Colon (tissue), 2 donors: ENCODE results near the gene GLCE.
"Not testable (repeated sequence)": the region's sequence is repeated elsewhere in the genome, so short reads cannot be mapped to it uniquely, and the experiment has no call there.

ENCODE experiments used
- FAIRE-seq: peaks from 2 replicates; lab custom pipeline; 2012; peaks lifted over from hg19 to GRCh38; lab: Jason Lieb, UNC
- donor health status: control.
- donor health status: control.

GLCE gene

DNA sequence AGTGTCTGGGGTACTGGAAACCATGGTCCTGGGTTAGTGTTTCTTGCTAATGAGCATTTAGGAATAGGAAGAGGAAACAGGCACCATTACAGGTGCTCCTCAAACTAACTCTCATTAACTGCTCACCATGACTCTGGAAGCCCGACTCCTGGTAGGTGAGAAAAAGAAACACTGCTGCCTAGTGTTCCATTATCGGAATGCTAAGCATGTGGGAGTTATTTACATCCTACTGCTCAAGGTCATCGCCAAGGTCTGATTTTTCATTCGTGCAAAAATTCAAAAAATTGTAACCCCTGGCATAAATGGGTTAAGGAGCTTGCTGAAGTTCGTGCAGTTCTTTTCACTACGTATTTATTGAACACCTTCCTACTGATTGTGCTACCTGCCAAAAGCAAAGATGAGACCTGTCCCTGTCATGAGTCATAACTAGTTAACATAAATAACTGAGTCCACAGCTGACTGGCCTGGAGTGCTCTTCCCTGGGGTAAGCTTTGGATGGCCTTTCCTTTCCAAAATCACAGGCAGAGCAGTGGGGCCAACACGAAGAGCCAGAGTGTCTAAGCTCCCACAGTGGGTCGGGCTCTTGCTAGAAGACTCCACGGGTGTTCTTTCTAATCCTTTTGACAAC is 115.6 kb downstream of the GLCE start:
- no peak for FAIRE-seq

DNA sequence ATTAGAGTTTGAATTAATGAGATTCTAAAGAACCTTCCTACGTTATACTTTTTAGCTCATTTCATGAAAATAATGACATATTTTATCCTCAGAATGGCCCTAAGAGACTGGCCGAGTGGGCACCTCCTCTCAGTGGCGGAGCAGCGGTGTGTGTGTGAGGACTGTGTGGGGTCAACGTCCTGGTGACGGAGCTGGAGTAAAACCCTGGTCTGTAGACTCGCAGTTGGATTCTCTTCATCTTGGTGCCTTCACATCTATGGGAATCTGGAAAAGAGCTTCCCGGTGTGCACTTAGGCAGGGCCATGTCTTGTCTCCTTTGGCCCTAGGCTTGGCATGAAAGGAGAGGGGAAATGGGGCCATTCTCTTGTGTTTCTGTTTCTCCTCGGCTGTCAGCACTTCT is 116.9 kb downstream of the GLCE start:
- FAIRE-seq: no peak

DNA sequence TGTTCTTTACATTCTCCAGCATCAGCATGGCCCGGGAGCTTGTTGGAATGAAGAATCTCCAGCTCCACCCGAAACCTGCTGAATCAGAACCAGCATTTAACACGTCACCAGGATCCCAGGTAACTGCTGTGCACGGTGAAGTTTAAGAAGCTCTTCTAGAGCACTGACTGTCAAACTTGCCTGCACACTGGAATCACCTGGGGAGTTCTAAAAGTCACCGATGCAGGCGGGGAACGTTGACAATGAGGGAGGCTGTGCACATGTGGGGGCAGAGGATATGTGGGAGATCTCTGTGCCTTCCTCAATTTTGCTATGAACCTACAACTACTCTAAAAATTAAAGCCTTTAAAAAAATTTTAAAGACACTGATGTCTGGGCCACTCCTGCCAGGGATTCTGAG is 119.2 kb downstream of the GLCE start:
- no peak for FAIRE-seq

DNA sequence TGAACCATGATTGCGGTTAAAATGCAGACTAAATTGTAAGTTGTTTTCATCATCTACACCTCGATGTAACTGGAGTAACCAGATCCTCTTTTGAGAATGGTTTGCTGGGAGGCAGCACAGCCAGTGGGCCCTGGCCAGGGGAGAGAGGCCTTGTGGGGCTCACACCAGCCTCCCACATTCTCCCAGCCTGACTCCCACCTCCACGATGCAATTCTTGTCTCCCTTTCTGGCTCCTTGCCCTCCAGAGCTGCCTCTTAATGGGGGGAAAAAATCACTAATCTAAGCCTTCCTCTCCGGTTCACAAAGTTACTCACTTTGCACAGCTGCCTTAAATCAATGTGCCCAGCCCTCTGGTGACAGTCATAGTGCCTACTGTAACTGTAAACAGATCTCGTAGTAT is 120.3 kb downstream of the GLCE start:
- FAIRE-seq: no peak

DNA sequence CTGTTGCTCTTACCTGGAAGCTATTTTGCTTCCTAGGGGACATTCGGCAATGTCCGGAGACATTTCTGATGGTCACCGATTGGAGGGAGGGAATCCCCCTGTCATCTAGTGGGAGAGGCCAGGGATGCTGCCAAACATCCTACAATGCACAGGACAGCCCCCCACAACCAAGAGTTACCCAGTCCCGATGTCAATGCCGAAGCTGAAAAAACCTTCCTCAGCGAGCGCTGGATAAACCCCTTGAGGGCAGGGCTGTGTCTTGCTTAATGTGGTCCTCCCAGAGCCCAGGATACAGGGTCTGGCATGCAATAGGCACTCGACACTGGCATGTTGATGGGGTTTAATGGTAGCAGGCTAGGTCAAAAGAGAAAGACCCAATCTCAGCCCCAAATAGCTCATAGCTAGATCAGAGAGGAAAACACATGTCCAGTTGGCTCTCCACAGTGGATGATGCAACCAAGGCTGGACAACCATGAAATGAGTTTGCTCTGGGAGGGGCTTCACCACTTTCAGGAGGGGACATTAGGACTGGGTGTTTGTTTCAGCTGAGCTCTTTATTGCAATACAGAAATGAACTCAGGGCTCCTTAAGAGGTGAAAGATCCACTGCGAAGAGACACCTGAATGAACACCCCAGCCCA is 121.8 kb downstream of the GLCE start:
- FAIRE-seq: no peak

DNA sequence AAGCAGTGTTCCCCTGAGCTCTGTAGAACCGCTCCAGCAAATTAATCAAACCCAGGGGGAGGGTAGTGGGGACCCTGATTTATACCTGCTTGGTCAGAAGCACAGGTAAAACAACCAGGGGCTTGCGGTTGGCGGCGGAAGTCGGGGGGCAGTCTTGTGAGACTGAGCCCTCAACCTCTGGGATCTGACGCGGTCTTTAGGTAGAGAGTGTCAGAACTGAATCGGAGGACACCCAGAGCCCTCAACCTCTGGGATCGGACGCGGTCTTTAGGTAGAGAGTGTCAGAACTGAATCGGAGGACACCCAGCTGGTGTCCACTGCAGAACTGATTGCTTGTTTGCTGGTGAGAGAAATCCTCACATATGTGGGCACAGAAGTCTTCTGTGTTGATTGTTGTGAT is 125.4 kb downstream of the GLCE start:
- no peak for FAIRE-seq

DNA sequence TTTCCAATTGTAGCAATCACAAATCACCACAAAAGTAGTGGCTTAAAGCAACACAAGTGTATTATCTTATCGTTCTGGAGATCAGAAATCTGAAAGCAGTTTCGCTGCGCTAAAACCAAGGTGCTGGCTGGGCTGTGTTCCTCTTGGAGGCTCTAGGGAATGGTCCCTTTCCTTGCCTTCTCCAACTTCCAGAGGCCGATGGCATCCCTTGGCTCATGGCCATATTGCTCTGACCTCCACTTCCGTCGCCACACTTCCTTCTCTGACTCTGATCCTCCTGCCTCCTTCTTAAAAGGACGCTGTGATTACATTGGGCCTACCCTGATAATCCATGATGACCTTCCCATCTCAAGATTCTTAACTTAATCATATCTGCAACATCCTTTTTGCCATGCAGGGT is 127.6 kb downstream of the GLCE start:
- no peak for FAIRE-seq

DNA sequence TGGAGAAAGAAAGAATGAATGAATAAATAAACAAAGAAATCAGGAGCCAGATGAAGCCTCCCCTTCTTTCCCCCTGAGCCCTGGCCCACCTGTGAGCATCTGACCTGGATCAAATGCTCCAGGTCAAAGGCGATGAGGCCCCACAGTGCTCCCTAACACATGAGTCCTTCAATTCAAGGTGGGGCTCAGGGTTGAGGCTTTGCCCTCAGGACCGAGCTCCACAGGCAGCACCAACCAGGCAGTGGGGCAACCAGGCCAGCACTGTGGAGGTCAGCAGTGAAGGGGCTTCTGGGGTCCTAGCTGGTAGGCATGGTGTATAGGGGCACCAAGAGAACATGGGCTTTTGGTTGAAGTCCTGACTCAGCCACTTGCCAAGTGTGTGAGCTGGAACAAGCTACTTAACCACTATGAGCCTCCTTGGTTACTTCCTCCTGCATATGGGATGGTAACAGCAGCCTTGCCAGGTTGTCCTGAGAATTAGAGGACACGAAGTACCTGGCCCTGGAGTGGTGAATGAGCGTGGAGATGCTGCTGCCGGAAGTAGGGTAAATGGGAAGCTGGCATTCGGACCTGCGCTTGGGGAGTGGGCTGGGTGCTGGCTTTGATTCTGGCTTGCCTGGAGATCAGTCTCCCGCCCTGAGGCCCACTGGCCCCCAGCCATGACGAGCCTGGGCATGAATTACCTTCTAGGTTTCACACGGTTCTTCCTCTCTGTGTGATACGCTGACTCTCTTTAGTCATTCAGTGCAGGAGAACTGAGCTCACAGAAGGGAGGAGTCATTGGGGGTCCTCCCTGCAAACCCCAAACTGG is 128.3 kb downstream of the GLCE start:
- no peak for FAIRE-seq

DNA sequence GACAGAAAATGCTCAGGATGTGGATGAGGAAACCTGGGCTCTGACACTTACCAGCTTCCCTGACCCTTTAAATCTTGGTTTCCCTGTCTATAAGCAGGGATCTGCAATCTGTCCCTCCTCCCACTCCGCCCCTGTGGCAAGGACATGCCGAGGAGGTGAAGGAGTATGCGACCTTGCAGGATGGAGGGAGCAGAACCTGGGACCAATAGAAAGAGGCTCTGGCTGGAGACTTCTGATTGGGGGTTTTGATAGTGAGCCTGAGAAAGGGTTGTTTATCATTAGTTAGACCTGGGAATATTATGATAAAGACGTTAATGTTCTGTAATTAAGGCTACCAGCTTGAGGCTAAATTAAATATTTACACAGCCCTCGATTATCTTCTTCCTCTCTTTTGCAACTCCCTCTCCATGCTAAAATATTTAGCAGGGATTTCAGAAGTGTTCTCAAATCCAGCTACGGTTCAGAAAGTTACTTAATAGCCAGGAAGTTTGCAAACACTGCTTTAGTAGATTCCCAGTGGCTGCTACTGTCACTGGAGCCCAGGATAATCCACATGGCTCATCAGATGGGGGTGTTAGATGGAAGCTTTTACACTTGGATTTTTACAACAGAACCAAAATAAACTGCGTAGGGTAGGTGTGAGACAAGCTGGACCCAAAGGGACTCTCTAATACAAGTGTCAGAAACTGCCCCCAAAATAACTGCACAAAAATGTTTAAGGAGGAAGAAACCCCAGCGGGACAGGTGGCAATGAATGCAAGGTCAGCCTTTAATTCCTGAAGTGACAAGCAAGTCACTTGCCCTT is 129.1 kb downstream of the GLCE start:
- no peak for FAIRE-seq

DNA sequence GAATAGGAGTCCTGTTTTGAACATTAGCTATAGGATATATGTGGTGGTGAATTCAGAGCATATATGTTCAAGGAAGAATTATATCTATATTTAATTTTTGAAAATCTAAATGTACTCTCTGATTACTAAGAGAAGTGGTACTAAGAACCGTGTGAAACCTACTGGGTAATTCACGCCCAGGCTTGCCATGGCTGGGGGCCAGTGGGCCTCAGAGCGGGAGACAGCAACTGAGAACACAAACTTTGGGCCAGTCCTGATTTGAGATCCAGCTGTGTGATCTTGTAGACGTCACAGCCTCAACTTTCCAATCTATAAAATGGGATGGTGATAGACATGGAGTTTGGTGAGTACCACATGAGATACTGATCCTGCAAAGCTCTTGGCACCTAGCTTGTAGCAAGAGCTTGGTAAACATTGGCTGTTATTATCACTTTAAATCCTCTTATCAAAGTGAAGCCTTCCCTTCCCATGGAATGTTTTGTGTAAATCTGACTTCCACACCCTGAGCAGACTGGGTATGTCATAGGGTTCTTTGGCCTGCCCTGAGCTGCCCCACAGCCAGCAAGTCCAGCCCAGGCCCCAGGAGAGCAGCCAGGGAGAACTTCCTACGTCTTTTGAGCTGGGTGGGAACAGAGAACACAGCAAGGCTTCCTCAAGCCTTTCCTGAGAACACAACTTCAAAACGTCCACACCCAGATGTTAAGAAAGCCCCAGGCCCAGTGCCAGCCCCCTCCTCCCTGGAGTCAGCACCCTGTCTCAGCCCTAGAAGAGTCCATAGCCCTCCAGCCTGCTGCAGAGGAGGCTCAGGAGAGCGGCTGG is 130.1 kb downstream of the GLCE start:
- no peak for FAIRE-seq

DNA sequence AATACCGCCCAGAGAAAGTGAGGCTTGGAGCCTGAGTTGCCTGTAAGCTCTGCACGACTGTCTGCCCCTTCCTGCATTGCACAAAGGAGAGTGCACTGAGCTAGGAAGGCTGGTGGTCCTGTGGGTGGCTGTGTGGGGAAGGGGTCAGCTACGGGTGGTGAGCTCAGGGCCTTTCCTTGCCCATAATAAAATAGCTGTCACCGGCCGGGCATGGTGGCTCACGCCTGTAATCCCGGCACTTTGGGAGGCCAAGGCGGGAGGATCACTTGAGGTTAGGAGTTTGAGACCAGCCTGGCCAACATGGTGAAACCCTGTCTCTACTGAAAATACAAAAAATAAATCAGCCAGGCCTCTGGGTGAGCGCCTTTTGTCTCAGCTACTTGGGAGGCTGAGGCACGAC is 131.2 kb downstream of the GLCE start:
- FAIRE-seq: not testable (repeated sequence)

DNA sequence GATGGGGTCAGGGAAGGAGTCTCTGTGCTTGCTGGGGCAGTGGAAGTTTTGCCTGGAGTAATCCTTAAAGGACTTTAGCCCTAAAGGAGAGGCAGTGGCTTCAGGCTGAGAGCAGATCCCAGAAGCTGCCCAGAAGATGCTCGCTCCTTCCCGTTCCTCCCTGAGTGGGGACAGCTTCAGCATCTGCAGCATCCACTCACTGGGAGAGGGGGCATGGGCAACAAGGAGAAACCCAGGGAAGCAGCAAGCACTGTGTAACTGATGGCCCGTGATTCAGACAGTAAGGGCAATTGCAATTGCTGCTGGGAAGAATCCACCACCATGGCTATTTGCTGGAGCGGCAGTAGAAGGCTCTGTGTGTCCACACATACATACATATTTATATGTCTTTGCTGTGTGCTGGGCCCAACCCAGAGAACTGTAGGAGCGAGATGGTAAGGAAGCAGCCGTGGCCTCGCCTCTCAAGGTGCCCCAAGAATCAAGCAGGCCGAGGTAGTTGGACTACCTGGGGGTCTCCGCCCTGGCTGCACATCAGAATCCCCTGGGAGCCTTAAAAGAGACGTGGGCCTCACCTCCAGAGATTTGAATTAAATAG is 132.5 kb downstream of the GLCE start:
- FAIRE-seq: no peak

DNA sequence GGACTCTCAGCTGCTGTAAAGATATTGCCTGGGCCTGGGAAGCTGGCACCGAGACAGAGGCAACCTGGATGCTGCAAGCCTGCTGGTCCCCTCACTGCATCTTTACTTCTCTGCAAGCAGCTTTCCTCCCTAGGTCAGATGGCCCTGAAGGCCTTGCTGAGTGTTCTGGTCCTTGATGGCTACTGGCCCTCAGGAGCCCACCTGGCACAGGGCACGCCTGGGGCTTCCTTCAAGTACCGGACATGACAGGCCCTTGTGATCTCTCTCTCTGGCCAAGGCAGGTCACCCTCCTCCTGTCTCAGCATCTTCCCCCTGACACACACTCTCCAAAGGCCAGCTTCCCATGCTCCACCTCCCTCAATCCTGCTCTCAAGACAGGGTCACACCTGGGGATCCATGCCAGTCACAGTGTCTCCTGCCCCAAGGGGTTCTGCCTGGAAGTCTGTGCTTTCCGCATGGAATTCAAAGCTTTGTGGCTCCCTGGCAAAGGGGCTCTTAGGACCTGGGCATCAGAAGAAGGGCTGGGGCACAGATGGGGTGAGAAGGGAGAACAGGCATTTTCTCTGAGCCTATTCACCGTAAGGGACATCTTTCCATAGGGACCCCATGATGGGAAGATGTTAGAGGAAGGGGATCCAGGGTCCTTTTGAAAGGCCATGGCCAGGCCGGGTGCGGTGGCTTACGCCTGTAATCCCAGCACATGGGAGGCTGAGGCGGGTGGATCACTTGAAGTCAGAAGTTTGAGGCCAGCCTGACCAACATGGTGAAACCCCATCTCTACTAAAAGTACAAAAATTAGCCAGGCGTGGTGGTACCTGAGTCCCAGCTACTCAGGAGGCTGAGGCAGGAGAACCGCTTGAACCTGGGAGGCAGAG is 133.5 kb downstream of the GLCE start:
- no peak for FAIRE-seq

DNA sequence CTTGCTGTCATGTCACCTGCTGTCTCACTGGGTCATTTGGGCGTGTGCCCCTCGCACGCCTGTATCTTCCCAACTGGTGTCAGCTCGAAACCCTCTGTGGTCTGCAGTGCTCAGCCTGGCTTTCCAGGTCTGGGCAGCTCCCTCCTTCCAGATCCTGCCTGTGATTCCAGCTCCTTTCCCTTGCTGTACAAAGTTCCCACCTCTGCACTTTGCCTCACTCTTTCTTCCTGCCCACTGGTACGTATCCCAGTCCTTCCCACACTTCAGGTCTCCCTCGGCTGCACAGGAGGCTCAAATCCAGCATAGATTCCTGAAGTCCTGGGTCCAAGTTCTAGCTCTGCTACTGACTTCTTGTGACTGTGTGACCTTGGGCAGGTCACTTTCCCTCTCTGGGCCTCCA is 136.2 kb downstream of the GLCE start:
- FAIRE-seq: no peak

DNA sequence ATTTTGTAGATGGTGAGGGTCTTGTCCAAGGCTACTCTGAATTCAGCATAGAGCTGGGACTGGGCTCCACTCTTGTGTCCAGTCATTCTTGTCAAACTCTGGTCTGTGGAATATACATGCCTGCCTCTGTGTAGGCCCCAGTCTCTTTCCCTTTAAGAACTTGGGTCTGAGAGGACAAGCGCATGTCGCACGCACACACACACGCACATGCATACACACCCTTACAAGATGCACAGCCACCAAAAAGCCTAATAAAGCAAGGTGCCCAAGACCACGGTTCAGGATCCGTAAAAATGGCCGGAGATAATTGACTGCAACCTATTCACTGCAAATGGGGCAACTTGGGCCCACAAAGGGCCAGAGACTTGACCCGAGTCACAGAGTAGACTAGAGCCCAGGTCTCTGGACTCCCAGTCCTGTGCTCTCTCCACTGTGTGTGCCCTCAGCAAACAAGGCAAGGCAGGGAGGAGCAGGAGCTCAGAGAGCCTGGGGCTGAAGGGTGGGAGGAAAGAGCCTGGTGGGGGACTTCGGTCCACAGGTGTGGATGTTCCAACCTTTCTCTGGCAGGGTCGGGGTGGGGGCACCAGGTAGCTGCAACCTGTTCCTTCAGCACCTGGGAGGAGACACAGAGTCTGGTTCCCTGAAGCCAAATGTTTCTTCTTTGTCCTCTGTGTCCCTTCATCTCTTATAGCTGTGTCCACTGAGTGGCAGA is 137.4 kb downstream of the GLCE start:
- no peak for FAIRE-seq

DNA sequence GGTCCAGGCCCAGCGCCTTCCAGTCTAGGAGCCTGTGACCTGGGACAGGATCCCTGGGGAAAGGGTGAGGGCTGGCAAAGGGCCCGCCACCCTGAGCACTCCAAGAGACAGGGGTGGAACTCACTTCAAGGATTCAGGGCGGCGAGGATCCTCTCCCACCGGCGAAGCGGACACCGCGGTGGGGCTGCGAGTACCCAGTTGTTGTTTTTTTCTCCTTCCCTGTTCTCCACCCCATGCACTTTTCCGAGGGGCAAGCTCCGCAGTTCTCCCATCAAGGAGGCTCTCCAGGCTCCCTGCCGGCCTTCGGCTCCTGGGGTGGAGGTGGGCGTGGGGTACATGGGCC is 137.9 kb downstream of the GLCE start:
- no peak for FAIRE-seq

DNA sequence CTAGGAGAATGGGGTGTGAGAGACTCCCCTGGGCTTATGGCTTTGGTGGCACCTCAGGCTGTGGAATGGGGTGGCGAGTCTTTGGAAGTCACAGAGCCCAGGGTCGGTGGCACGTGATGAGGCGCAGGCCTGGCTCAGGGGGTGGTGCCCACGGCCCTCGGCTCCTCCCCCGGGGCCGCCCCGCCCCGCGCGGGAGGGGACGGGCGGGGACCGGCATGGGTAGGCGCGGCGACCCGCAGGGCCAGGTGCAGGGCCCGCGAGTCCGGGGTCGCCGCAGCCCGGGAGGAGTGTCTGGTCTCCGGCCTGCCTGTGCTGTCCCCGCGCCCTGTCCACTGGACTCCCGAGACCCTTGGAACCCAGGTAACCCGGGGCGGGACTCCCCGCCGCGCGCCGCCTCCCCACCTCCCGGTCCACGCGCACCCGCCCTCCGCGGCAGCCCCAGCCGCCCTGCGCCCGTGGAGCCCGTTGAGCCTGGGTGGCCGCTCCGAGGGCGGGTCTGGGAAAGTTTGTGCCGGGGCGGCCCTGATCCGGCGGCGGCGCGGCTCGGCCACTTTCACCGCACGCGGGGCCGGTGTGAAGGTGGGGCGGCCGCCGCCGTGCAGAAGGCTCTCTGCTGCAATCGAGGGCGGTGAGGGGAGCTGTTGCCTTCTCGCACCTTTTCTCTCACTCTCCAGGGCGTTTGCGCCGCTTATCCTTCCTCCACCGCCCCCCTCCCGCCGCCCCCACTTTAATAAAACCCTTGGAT is 138.4 kb downstream of the GLCE start, which contains the start of gene PAQR5:
Gene PAQR5 (plus strand): TSS at position 216 of the 745 bp plus-strand sequence. CDS start 61,169 bp downstream, outside the sequence.
- no peak for FAIRE-seq

DNA sequence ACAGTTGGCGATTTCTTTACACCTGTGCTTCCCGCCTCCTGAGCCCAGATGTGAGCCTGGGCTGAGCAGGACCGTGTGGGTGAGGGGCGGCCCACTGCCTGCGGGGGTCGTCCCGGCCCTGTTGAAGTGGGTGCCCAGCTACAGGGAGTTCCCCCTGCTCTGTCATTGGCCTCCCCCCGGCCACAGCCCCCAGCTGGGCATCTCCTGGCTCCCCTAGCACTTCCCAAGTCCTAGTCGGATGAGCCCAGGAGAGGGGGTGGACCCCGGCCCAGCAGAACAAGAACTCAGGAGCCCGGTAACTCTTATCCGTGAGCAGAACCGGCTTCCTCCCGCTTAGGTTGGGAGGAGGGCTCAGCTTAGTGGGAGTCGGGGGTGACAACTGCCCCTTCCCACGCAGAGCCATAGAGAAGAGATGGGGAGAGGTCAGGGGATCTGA is 139.0 kb downstream of the GLCE start:
- FAIRE-seq: no peak
